Measurements from ENCODE around the gene CLEC4A.

The CLEC4A gene

GRCh38 chr12:8143261-8143660 is 19.8 kb downstream of the CLEC4A start:
- no peak for DNase-seq (ENCODE audit: low read depth in 2 of 2)
- no peak for TF ChIP-seq CTCF (IDR thresholded peaks at IDR 0.05; ENCODE audit: low read depth, low read length)
- no peak overlapping the region for H3K4me3 ChIP-seq (replicated peaks in 1 of 2; ENCODE audit: low read depth in 2 of 2, low read length in 2 of 2)

- TF ChIP-seq CTCF (IDR thresholded peaks at IDR 0.05; ENCODE audit: low read depth, low read length) = no peak
- H3K4me3 ChIP-seq (replicated peaks in 1 of 2; ENCODE audit: low read depth in 2 of 2, low read length in 2 of 2) = peak overlapping the region in 1 of 2 donors; percentile 21
- DNase-seq (ENCODE audit: low read depth in 2 of 2) = peak; percentile 81 to 93
These were observed 22.5 kb downstream of the CLEC4A start for GRCh38 chr12:8145754-8146441.

DNA sequence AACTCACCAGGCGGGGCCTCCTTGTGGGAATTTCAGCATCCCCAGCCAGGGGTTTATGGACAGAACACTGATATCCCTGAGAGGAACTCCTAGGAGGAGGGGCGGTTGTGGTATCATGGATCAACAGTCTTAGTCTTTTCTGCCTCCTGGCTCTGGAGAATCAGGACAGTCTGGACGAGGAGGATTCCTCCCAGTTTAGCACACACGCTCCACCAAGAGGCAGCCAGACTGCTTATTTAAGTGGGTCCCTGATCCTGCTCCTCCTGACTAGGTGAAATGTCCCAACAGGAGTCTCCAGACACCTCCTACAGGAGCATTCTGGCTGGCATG is 23.0 kb downstream of the CLEC4A start:
- H3K4me3 ChIP-seq (replicated peaks in 1 of 2; ENCODE audit: low read depth in 2 of 2, low read length in 2 of 2) = peak overlapping the region in 1 of 2 donors; percentile 21
- TF ChIP-seq CTCF (IDR thresholded peaks at IDR 0.05; ENCODE audit: low read depth, low read length) = no peak

GRCh38 chr12:8154526-8154925 is 31.1 kb downstream of the CLEC4A start:
- no peak for DNase-seq (ENCODE audit: low read depth in 2 of 2)
- no peak overlapping the region for H3K4me3 ChIP-seq (replicated peaks in 1 of 2; ENCODE audit: low read depth in 2 of 2, low read length in 2 of 2)
- no peak for TF ChIP-seq CTCF (IDR thresholded peaks at IDR 0.05; ENCODE audit: low read depth, low read length)

More for the DNA sequence above, 23.0 kb downstream of the CLEC4A start:
- no peak for DNase-seq (ENCODE audit: low read depth in 2 of 2)

DNA sequence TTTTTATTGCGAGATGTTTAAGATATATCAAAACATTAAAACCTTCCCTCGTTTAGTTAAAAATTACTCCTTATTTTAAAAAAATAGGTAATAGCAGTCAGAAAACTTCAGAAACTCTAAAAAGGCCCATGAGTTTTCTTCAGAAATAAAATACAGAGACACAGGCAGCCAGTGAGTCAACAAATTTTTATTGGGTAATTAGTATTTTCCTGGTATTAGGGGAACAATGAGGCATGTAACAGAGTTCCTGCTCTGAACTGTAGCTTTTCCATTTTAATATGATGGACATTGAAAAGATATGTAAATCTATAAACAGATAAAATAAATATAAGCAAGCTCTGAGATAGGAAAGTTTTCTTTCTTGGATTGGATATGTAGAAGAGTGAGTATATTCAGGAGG is 33.0 kb downstream of the CLEC4A start:
- no peak for DNase-seq (ENCODE audit: low read depth in 2 of 2)
- no peak overlapping the region for H3K4me3 ChIP-seq (replicated peaks in 1 of 2; ENCODE audit: low read depth in 2 of 2, low read length in 2 of 2)
- TF ChIP-seq CTCF (IDR thresholded peaks at IDR 0.05; ENCODE audit: low read depth, low read length) = no peak

GRCh38 chr12:8156845-8157244 is 33.4 kb downstream of the CLEC4A start, which contains the start of gene ZNF705A:
Gene ZNF705A (plus strand): TSS chr12:8157015. CDS start chr12:8172626, 15,611 bp downstream.
- H3K4me3 ChIP-seq (replicated peaks in 1 of 2; ENCODE audit: low read depth in 2 of 2, low read length in 2 of 2) = no peak within 1 kb of the TSS
- peak; percentile 52 to 84 for DNase-seq (ENCODE audit: low read depth in 2 of 2)
- TF ChIP-seq CTCF (IDR thresholded peaks at IDR 0.05; ENCODE audit: low read depth, low read length) = no peak

Data from cardiac fibroblast (primary cell).